Mononuclear cell (primary cell): ENCODE results near the gene EID3. TPM values are rescaled to one million over a fixed set of nuclear protein-coding genes. Genes with fewer than 3 reads are reported as not detected.

Source experiments
- H3K27me3 ChIP-seq: 2 replicates; pipeline ENCODE4 v1.6.0; 2011; ENCODE audit warnings: low read length, control low read depth; ENCODE audit not compliant: insufficient read depth
- H3K4me1 ChIP-seq: 2 replicates; pipeline ENCODE4 v1.5.1; 2011; ENCODE audit warnings: mild to moderate bottlenecking, low read length, control low read depth; ENCODE audit not compliant: insufficient read depth
- H3K4me3 ChIP-seq: 2 replicates; pipeline ENCODE4 v1.5.1; 2011; ENCODE audit warnings: mild to moderate bottlenecking, low read length, moderate library complexity
- H3K9me3 ChIP-seq: 2 replicates; pipeline ENCODE4 v1.5.1; 2011; ENCODE audit warnings: low read depth, mild to moderate bottlenecking, control low read depth, low read length
- total RNA-seq: library from RNA; depleted of rRNA; stranded (reverse); fragments of >200 nt; gene quantifications from one replicate; pipeline ENCODE4 v1.2.3, GENCODE V29; 2012

EID3 gene
- total RNA-seq, 1 donor: 19.9 TPM

GRCh38 chr12:104297477-104298113 is 5.9 kb upstream of the EID3 start:
- Histone ChIP-seq H3K4me1 (peaks cover 5% of the 10 kb centered on the region), H3K4me3 (no peak overlapping the region), H3K9me3 (no peaks in the 10 kb centered on the region), H3K27me3 (no peaks in the 10 kb centered on the region)

- Histone ChIP-seq H3K4me1 (peaks cover 21% of the 10 kb centered on the region), H3K9me3 (no peaks in the 10 kb centered on the region), H3K4me3 (no peak overlapping the region), H3K27me3 (no peaks in the 10 kb centered on the region)
Observed at GRCh38 chr12:104299842-104300481, 3.6 kb upstream of the EID3 start.

- peak overlapping the region; percentile 47 for H3K4me3 ChIP-seq
- H3K27me3 ChIP-seq: no peaks in the 10 kb centered on the region
- H3K9me3 ChIP-seq: no peaks in the 10 kb centered on the region
- H3K4me1 ChIP-seq: peaks cover 25% of the 10 kb centered on the region
Observed at GRCh38 chr12:104304261-104305009, 896 bp downstream of the EID3 start.

- no peaks in the 10 kb centered on the region for H3K9me3 ChIP-seq
- H3K4me3 ChIP-seq: no peak overlapping the region
- peaks cover 25% of the 10 kb centered on the region for H3K4me1 ChIP-seq
- H3K27me3 ChIP-seq: no peaks in the 10 kb centered on the region
Observed at GRCh38 chr12:104305349-104305748, 1.8 kb downstream of the EID3 start.

- Histone ChIP-seq H3K4me1 (peaks cover 25% of the 10 kb centered on the region), H3K9me3 (no peaks in the 10 kb centered on the region), H3K4me3 (no peak overlapping the region), H3K27me3 (no peaks in the 10 kb centered on the region)
Observed at GRCh38 chr12:104306376-104306775, 2.8 kb downstream of the EID3 start.

- Histone ChIP-seq H3K27me3 (no peaks in the 10 kb centered on the region), H3K4me1 (peaks cover 25% of the 10 kb centered on the region), H3K9me3 (no peaks in the 10 kb centered on the region), H3K4me3 (no peak overlapping the region)
Observed at GRCh38 chr12:104306943-104307654, 3.6 kb downstream of the EID3 start.

- Histone ChIP-seq H3K9me3 (no peaks in the 10 kb centered on the region), H3K27me3 (no peaks in the 10 kb centered on the region), H3K4me3 (no peak overlapping the region), H3K4me1 (peaks cover 25% of the 10 kb centered on the region)
Observed at GRCh38 chr12:104307655-104308000, 4.1 kb downstream of the EID3 start.

GRCh38 chr12:104309446-104309993 is 6.0 kb downstream of the EID3 start:
- H3K4me3 ChIP-seq: no peak overlapping the region
- peaks cover 17% of the 10 kb centered on the region for H3K4me1 ChIP-seq
- H3K9me3 ChIP-seq: no peaks in the 10 kb centered on the region
- H3K27me3 ChIP-seq: no peaks in the 10 kb centered on the region

- H3K4me1 ChIP-seq: peaks cover 14% of the 10 kb centered on the region
- H3K4me3 ChIP-seq: no peak overlapping the region
- no peaks in the 10 kb centered on the region for H3K9me3 ChIP-seq
- H3K27me3 ChIP-seq: no peaks in the 10 kb centered on the region
Observed at GRCh38 chr12:104310751-104311633, 7.5 kb downstream of the EID3 start.

- peaks cover 8% of the 10 kb centered on the region for H3K4me1 ChIP-seq
- no peaks in the 10 kb centered on the region for H3K9me3 ChIP-seq
- no peaks in the 10 kb centered on the region for H3K27me3 ChIP-seq
- no peak overlapping the region for H3K4me3 ChIP-seq
Observed at GRCh38 chr12:104312202-104312601, 8.7 kb downstream of the EID3 start.

- Histone ChIP-seq H3K4me3 (no peak overlapping the region), H3K9me3 (no peaks in the 10 kb centered on the region), H3K4me1 (peaks cover 8% of the 10 kb centered on the region), H3K27me3 (no peaks in the 10 kb centered on the region)
Observed at GRCh38 chr12:104312654-104313053, 9.1 kb downstream of the EID3 start.

GRCh38 chr12:104313568-104314241 is 10.2 kb downstream of the EID3 start:
- Histone ChIP-seq H3K9me3 (no peaks in the 10 kb centered on the region), H3K4me1 (peaks cover 8% of the 10 kb centered on the region), H3K27me3 (no peaks in the 10 kb centered on the region), H3K4me3 (no peak overlapping the region)

GRCh38 chr12:104314242-104314614 is 10.7 kb downstream of the EID3 start:
- no peaks in the 10 kb centered on the region for H3K9me3 ChIP-seq
- H3K4me1 ChIP-seq: peaks cover 8% of the 10 kb centered on the region
- H3K27me3 ChIP-seq: no peaks in the 10 kb centered on the region

More at GRCh38 chr12:104314242-104314614, 10.7 kb downstream of the EID3 start:
- H3K4me3 ChIP-seq: no peak overlapping the region
